Activated naive CD4-positive, alpha-beta T cell treated with anti-CD3 and anti-CD28 coated beads, Interleukin-2, amount 50 U/mL, for 24 hours (primary cell): ENCODE data around the gene SUGT1.
"Not testable (repeated sequence)": the region's sequence is repeated elsewhere in the genome, so short reads cannot be mapped to it uniquely, and the experiment has no call there.

ENCODE experiments used
- H3K27ac Mint-ChIP-seq: one replicate; pipeline ENCODE4 v1.8.0; 2021; ENCODE audit warnings: mild to moderate bottlenecking, mixed read lengths
- H3K27me3 Mint-ChIP-seq: one replicate; pipeline ENCODE4 v1.8.0; 2021; ENCODE audit warnings: mixed read lengths
- H3K36me3 Mint-ChIP-seq: one replicate; pipeline ENCODE4 v1.8.0; 2021; ENCODE audit warnings: mixed read lengths
- H3K4me1 Mint-ChIP-seq: one replicate; pipeline ENCODE4 v1.8.0; 2021; ENCODE audit warnings: mixed read lengths
- H3K4me3 Mint-ChIP-seq: one replicate; pipeline ENCODE4 v1.8.0; 2021; ENCODE audit warnings: mild to moderate bottlenecking, mixed read lengths
- H3K9me3 Mint-ChIP-seq: one replicate; pipeline ENCODE4 v1.8.0; 2021; ENCODE audit warnings: mixed read lengths

SUGT1 gene

DNA sequence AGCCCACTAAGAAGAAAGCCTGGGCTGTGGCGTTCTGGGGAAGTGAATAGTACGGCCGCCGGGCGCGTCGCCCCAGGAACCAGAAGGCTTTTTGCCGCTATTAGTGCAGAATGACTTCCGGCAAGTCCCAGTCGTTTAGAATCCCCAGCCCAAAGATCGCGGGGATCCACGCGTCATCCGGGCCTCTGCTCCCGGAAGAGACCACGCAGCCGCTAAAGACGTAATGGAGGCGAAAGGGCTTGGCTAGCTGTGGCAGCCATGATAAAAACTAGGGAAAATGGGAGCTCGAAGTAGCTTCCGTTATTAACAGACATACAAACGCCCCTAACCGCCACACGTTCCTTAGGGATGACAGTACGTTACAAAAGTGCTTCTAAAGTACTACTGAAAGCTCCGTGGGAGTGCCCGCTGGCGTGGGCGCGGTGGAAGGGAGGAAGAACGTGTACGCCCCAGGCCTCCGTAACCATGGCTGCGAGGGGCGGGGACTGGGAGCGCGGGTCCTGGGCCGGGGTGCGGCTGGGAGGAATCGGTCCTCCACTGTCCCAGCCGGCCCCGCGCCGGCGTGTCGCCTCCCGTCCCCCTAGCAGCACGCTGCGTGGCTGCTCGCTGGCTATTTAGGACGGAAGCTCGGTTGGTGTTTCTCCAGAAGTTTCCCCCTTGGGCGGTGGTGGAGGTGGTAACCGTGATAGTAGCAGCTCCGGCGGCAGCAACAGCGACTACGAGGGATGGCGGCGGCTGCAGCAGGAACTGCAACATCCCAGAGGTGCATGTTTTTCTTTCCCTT, at the start of gene SUGT1:
Gene SUGT1 (plus strand): TSS at position 641 of the 784 bp plus-strand sequence. CDS start 85 bp downstream, at position 726.
- H3K36me3 Mint-ChIP-seq: peaks cover 9% of the 10 kb centered on the region
- no peaks in the 10 kb centered on the region for H3K27me3 Mint-ChIP-seq
- H3K4me1 Mint-ChIP-seq: peaks cover 11% of the 10 kb centered on the region
- no peaks in the 10 kb centered on the region for H3K9me3 Mint-ChIP-seq
- peak within 1 kb of the TSS; percentile 89 for H3K27ac Mint-ChIP-seq
- no peak within 1 kb of the TSS for H3K4me3 Mint-ChIP-seq

DNA sequence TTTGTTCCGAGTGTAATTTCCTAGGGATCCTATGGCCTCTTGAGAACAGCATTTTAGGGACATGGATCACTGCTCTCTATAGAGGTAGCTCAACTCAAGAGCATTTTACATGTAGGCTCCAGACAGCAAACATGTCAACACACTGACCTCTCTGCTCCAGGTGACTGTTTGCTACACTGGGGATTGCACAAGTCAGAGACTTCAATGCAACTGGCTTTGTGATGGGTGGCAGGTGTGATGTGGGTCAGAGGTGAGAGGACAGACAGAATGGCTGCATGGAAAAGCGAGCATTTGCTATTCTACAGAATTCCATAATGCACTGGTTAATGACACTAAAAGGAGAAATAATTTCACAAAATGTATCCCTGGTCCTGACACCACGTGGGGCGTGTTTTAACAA, 49.3 kb upstream of the SUGT1 start:
- H3K27ac Mint-ChIP-seq, H3K9me3 Mint-ChIP-seq, H3K4me1 Mint-ChIP-seq, H3K4me3 Mint-ChIP-seq, H3K36me3 Mint-ChIP-seq: not testable (repeated sequence)
- peaks cover 18% of the 10 kb centered on the region for H3K27me3 Mint-ChIP-seq

DNA sequence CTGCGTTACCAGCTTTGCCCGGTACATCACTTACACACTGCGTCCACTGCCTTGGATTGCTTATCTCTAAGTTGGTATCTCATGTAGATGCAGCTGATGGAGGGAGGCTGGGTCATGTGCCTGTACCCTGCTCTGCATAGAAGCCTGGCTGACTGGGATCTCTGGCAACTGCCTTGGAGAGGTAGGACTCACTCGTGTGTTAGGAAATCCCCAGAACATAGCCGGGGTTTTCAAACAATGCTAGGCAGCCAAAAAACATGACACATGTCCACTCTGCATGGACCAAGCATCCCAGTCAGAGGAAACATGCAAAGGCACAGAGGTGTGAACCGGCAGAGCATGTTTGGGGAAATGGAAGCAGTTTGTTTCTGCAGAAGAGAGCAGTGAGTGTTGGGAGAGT, 46.5 kb upstream of the SUGT1 start:
- H3K27ac Mint-ChIP-seq, H3K27me3 Mint-ChIP-seq, H3K9me3 Mint-ChIP-seq, H3K4me1 Mint-ChIP-seq, H3K36me3 Mint-ChIP-seq, H3K4me3 Mint-ChIP-seq: not testable (repeated sequence)

DNA sequence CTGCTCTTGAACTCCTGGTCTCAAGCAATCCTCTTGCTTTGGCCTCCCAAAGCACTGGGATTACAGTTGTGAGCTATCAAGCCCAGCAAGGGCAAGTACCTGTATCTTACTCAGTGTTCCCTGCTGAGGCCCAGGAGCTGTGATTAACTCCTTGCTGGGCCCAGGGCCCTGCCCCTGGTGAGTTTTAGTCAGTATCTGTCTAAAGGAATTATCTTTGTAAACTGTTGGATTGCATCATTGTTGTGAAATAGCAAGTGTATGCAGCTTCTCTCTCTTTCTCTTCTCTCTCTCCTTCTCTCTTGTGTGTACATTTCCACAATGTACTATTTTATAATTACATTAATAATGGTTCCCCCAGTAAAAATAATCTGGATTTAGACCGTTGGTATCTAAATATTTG, 45.8 kb upstream of the SUGT1 start:
- not testable (repeated sequence) for H3K27ac Mint-ChIP-seq, H3K9me3 Mint-ChIP-seq, H3K4me1 Mint-ChIP-seq, H3K27me3 Mint-ChIP-seq, H3K36me3 Mint-ChIP-seq, H3K4me3 Mint-ChIP-seq

DNA sequence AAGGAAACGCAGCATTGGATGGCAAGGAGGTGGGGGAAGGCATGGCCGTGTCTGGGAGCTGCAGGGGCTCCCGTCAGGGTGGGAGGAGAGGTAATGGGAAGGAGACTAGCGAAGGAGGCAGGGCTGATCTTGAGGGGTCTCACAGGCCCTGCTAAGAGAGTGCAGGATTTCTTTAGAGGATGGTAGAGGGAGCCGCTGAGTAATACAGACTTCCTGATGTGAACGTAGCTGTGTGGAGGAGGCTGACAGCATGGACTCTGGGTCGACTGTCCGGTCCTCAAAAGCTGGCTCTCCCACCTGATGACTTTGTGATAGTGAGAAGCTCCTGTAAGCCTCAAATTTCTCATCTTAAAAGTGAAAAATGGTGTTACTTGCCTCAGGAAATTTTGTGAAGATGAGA, 44.5 kb upstream of the SUGT1 start:
- not testable (repeated sequence) for H3K27me3 Mint-ChIP-seq, H3K27ac Mint-ChIP-seq, H3K4me3 Mint-ChIP-seq, H3K9me3 Mint-ChIP-seq, H3K4me1 Mint-ChIP-seq, H3K36me3 Mint-ChIP-seq

DNA sequence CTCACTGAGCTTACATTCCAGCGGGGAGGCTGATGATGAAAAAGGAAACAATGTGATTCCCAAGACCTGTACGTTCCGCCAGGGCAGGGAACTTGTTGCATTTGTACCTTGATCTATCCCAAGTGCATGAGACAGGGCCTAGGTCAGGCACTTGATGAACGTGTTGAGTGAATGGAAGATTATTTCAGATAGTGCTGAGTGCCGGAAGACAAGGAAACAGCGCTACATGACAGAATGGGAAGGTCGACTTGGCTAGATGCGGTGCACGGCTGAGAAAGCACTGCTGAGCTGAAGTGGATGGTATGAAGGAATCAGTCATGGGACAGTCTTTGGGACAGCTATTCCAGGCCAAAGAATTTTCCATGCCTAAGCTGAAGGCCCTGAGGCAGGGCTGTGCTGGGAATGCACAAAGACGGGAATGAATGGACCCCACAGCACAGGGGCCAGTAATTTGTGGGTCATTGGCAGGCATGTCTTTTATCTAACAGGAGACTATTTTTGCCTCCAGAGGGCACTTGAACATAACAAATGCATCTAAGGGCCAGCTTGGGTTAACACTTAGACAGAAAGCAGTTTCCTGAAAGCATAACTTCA, 43.5 kb upstream of the SUGT1 start:
- H3K27me3 Mint-ChIP-seq, H3K36me3 Mint-ChIP-seq, H3K27ac Mint-ChIP-seq, H3K4me1 Mint-ChIP-seq, H3K9me3 Mint-ChIP-seq, H3K4me3 Mint-ChIP-seq: not testable (repeated sequence)

DNA sequence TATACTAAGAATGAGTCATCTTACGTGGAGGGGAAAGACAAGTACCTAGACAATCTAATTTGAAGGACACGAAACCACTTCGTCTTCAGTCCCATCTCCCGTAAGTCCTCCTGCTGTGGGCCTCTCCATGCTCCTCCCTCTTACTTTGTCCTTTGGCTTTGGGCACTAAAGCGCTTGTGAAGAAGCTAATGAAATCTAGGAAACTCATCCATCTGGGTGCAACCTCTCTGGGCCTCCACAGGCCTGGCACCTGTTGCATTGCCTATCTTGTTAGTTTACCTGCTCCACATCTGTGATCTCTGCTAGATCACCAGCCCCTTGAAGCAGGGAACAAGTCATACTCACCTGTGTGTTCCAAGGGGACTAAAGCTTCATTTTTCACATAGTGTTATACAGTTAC, 42.5 kb upstream of the SUGT1 start:
- not testable (repeated sequence) for H3K36me3 Mint-ChIP-seq, H3K27me3 Mint-ChIP-seq, H3K4me3 Mint-ChIP-seq, H3K4me1 Mint-ChIP-seq, H3K27ac Mint-ChIP-seq, H3K9me3 Mint-ChIP-seq

DNA sequence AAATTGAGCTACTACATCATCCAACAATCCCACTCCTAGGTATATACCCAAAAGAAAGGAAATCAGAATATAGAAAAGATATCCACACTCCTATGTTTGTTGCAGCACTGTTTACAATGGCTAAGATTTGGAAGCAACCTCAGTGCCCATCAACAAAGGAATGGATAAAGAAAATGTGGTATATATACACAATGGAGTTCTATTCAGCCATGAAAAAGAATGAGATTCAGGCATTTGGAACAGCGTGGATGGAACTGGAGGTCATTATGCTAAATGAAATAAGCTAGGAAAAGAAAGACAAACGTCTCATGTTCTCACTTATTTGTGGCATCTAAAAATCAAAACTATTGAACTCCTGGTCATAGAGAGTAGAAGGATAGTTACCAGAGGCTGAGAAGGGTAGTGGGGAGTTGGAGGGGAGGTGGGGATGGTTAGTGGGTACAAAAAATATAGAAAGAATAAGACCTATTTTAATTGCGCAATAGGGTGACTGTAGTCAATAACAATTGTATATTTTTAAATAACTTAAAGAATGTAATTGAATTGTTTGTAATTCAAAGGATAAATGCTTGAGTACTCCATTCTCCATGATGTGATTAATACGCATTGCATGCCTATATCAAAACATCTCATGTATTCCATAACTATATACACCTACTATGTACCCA, 37.4 kb upstream of the SUGT1 start:
- H3K9me3 Mint-ChIP-seq: no peaks in the 10 kb centered on the region
- peak overlapping the region; percentile 47 for H3K4me3 Mint-ChIP-seq
- H3K27me3 Mint-ChIP-seq: no peaks in the 10 kb centered on the region
- H3K36me3 Mint-ChIP-seq: no peaks in the 10 kb centered on the region
- peak overlapping the region; percentile 47 for H3K27ac Mint-ChIP-seq
- H3K4me1 Mint-ChIP-seq: peaks cover 29% of the 10 kb centered on the region

DNA sequence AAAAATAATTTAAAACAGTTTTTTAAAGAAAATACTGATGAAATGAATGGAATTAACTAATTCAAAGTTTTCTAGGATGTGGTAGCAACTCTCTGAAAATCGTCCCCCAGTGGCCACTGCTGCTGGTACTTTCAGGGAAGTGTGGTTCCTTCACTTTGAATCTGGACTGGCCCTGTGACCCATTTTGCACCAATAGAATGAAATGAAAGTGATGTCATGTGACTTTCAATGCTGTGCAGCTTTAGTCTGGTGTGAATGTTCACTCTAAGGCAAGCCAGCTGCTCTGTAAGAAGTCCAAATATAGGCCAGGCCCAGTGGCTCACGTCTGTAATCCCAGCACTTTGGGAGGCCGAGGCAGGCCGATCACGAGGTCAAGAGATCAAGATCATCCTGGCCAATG, 36.8 kb upstream of the SUGT1 start:
- Mint-ChIP-seq H3K4me1 (peaks cover 32% of the 10 kb centered on the region), H3K27me3 (no peaks in the 10 kb centered on the region), H3K9me3 (no peaks in the 10 kb centered on the region), H3K4me3 (peak overlapping the region; percentile 98), H3K27ac (peak overlapping the region; percentile 55), H3K36me3 (no peaks in the 10 kb centered on the region)

DNA sequence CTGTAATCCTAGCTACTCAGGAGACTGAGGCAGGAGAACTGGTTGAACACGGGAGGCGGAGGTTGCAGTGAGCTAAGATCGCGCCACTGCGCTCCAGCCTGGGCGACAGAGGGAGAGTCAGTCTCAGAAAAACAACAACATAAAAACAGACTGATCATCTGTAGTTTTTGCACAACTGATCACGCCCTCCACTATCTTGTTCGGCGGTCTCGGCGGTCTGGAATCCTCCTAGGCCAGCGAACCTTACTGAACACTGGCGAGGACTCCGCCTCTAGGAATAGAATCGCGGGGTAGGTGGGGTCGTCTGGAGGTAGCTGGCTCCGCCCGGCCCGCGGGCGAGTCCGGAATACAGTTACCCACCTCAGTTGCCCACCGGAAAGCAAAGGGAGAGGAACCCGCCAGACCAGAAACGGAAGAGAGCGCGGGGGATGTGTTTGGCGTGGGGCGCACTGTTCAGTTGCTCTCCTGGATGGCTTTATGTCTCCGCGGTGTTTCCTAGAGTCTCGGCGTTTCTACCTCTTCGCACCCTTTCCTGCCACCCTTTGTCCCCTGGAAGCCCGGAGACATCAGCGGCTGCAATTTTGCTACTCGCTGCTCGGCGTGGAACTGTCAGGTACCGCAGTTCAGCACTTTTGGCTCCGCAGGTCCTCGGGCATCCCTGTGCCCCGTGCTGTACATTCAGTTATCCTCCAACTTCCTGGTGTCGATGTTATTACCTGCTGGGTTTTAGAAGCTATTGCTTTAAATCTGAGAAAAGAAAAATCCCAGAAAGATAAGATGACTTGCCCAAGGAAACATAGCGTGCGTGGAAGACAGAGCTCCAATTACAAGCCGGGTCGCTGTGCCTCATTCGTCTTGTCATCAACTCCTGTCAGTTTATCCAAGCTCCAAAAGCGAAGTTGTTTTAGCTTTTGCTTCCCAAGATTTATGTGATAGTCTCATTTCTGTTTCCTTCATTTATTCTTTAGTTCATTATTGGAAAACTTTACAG, 35.3 kb upstream of the SUGT1 start:
- Mint-ChIP-seq H3K36me3 (no peaks in the 10 kb centered on the region), H3K27me3 (no peaks in the 10 kb centered on the region), H3K4me3 (peak overlapping the region; percentile 98), H3K4me1 (peaks cover 41% of the 10 kb centered on the region), H3K27ac (peak overlapping the region; percentile 95), H3K9me3 (no peaks in the 10 kb centered on the region)

DNA sequence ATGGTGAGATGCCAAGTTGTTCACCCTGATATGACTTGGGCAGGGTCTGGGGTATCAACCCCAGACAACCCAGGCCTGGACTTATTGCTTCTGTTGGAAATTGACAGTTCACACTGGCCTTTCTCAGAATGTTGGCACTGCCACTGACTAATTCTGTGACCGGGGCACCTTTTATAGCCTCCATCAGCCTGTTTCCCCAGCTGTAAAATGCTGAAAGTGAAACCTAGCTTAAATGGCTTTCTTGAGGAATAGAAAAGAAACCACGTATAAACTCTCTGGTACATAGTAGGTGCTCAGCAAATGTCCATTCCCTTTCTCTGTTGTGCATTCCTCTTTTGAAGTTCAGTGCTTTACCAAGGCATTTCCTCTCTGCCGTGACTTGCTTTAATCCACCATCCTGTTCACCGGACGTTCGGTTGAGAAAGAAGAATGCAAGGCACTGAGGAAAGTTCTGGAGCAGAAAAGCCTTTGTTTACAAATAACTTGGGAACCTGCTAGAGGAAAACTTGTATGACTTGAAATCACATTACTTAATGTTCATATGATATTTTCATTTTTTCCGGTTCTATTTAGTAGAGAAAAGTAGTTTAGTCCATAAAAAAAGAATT, 21.4 kb upstream of the SUGT1 start:
- H3K27me3 Mint-ChIP-seq, H3K36me3 Mint-ChIP-seq, H3K27ac Mint-ChIP-seq, H3K4me1 Mint-ChIP-seq, H3K9me3 Mint-ChIP-seq, H3K4me3 Mint-ChIP-seq: not testable (repeated sequence)

DNA sequence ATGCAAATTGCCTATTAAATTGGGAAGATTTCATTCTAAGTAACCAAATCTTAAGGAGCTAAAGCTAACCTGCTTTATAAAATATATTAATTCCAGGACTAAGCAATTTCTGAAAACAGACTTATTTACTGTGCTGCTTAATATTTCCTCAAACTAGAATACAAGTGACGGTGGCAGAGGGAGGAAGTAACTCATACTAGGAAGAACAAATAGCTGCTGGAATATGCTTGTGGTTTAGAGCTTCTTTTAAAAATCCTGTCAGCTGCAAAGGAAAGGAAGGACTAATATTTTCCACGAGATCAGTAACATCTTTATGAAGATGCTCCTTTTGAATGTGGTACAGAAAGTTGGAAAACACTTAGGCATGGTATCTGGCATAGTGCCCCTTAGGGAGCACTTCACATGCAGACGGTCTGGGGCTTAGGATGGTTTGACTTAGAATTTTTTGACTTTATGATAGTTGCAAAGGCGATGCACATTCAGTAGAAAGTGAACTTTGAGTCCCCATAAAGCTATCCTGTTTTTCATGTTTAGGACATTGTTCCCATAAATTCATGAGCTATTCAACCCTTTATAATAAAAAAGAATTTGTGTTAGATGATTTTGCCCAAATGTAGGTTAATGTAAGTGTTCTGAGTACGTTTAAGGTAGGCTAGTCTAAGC, 13.8 kb upstream of the SUGT1 start:
- H3K27ac Mint-ChIP-seq: no peak overlapping the region
- H3K4me1 Mint-ChIP-seq: no peaks in the 10 kb centered on the region
- H3K9me3 Mint-ChIP-seq: no peaks in the 10 kb centered on the region
- peaks cover 23% of the 10 kb centered on the region for H3K36me3 Mint-ChIP-seq
- no peaks in the 10 kb centered on the region for H3K27me3 Mint-ChIP-seq
- H3K4me3 Mint-ChIP-seq: no peak overlapping the region

DNA sequence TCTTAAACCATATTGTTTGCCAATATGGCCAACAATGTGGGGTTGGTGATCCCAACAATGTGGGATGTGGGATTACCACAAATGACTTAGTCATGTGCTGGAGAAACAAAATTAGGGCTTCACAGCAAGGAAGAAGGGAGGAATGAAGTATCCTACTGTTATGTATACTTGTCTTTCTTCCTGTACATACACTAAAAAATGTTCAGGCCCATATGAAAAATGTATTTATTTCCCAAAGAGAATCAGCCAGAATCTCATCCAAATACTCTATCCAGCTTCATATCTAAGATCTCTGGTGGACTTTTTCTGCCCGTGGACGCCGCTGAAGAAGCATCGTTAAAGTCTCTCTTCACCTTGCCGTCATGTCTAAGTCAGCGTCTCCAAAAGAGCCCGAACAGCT, 10.5 kb upstream of the SUGT1 start, which contains the start of gene HNRNPA1L2:
Gene HNRNPA1L2 (plus strand): TSS at position 301 of the 400 bp plus-strand sequence. CDS start 62 bp downstream, at position 363.
- Mint-ChIP-seq H3K4me3 (no peak within 1 kb of the TSS), H3K27ac (no peak within 1 kb of the TSS), H3K9me3 (no peaks in the 10 kb centered on the region), H3K4me1 (no peaks in the 10 kb centered on the region), H3K36me3 (peaks cover 19% of the 10 kb centered on the region), H3K27me3 (no peaks in the 10 kb centered on the region)

DNA sequence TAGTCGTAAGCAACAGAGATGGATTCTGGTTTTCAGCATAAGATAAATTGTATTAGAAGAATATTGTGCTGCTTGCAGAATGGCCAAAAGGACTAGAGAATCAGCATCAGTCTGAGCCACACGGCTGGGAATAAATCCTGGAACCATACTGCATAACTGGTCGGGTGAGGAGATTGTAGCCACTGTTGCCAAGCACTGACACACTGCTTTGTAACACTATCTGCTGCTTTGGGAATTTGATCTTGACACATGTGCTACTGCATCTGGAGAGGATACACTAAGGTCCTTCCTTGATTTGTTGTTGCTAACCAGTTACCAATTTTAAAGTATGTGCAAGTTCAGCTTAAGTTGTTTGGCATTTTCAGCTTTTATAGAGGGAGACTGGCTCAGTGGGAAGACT, 8.5 kb upstream of the SUGT1 start:
- H3K4me3 Mint-ChIP-seq: no peak overlapping the region
- peaks cover 18% of the 10 kb centered on the region for H3K36me3 Mint-ChIP-seq

DNA sequence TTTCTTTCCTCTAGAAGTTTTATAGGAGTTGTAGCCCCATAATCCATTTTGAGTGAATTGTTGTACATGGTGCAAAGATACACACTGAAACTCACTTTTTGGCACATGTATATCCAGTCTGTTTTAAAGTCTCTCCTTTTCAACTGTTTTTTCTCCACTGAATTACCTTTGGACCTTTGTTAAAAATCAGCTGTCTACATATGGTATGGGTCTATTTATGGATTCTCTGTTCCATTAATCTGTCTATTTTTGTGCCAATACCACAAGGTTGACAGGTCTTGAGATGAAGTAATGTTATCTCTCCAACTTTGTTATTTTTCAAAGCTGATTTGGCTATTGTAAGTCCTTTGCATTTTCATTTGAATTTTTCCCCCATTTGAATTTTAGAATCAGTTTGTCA, 5.7 kb upstream of the SUGT1 start:
- no peak overlapping the region for H3K27ac Mint-ChIP-seq
- peaks cover 11% of the 10 kb centered on the region for H3K4me1 Mint-ChIP-seq
- no peaks in the 10 kb centered on the region for H3K27me3 Mint-ChIP-seq
- no peak overlapping the region for H3K4me3 Mint-ChIP-seq
- H3K9me3 Mint-ChIP-seq: no peaks in the 10 kb centered on the region
- H3K36me3 Mint-ChIP-seq: peaks cover 12% of the 10 kb centered on the region

More for the DNA sequence above, 8.5 kb upstream of the SUGT1 start:
- no peaks in the 10 kb centered on the region for H3K9me3 Mint-ChIP-seq
- H3K27me3 Mint-ChIP-seq: no peaks in the 10 kb centered on the region
- no peaks in the 10 kb centered on the region for H3K4me1 Mint-ChIP-seq
- H3K27ac Mint-ChIP-seq: no peak overlapping the region
